ENCODE measurements around the gene EEF2K. TPM values are rescaled to one million over a fixed set of nuclear protein-coding genes. Genes with fewer than 3 reads are reported as not detected.
A peak's percentile ranks its signal among the peaks of the same experiment; 100 is the strongest.
"Not testable (repeated sequence)": the region's sequence is repeated elsewhere in the genome, so short reads cannot be mapped to it uniquely, and the experiment has no call there.

The EEF2K gene
- total RNA-seq, 4 donors from 2014 or later = 22.2 to 223 (median 50.1) TPM

GRCh38 chr16:22213801-22214200, 7.7 kb downstream of the EEF2K start:
- 97% methylated on average over 3 of the region's 3 CpGs; no CpG with 5 or more reads in 1 of the 2 donors for WGBS, 2 donors (ENCODE audit: low coverage in 1 of 2)
- DNase-seq = no peak
- Histone ChIP-seq H3K27me3 (no peaks in the 10 kb centered on the region), H3K36me3 (no peaks in the 10 kb centered on the region), H3K4me1 (peaks cover 16 to 56% (median 25%) of the 10 kb centered on the region in 4 donors), H3K27ac (peak overlapping the region in 3 of 4 donors; percentile 74 to 85 (median 81)), H3K9me3 (no peaks in the 10 kb centered on the region), H3K4me3 (no peak overlapping the region)
- in situ Hi-C loops (cut with MboI; ENCODE audit: low pct_ligation_motif_present in 1 of 4, low pct_unique_long_range_greater_than_20kb in 1 of 4, low sequenced_read_pairs in 3 of 4) (no loop called here), intact Hi-C loops (cut with DNase I; ENCODE audit: low total_unique reads) (no loop called here)
- no peak for TF ChIP-seq CTCF (IDR thresholded peaks at IDR 0.05)
- no peak for TF ChIP-seq POLR2AphosphoS5 (IDR thresholded peaks at IDR 0.05)
- no peak for TF ChIP-seq POLR2A (IDR thresholded peaks at IDR 0.05)
- TF ChIP-seq EP300 (IDR thresholded peaks at IDR 0.05; ENCODE audit: low read depth) = no peak

GRCh38 chr16:22214402-22214801, 8.3 kb downstream of the EEF2K start:
- Histone ChIP-seq H3K36me3 (no peaks in the 10 kb centered on the region), H3K4me3 (no peak overlapping the region), H3K27me3 (no peaks in the 10 kb centered on the region), H3K27ac (peak overlapping the region in 1 of 4 donors; percentile 81), H3K9me3 (no peaks in the 10 kb centered on the region), H3K4me1 (peaks cover 13 to 56% (median 26%) of the 10 kb centered on the region in 4 donors)
- in situ Hi-C loops (cut with MboI; ENCODE audit: low pct_ligation_motif_present in 1 of 4, low pct_unique_long_range_greater_than_20kb in 1 of 4, low sequenced_read_pairs in 3 of 4) = no loop called here
- no peak for DNase-seq
- TF ChIP-seq POLR2A (IDR thresholded peaks at IDR 0.05) (no peak), POLR2AphosphoS5 (IDR thresholded peaks at IDR 0.05) (no peak), CTCF (IDR thresholded peaks at IDR 0.05) (no peak), EP300 (IDR thresholded peaks at IDR 0.05; ENCODE audit: low read depth) (no peak)
- intact Hi-C loops (cut with DNase I; ENCODE audit: low total_unique reads) = no loop called here
- 92 to 100% methylated on average over 2 of the region's 2 CpGs for WGBS, 2 donors (ENCODE audit: low coverage in 1 of 2)

GRCh38 chr16:22214889-22215288, 8.8 kb downstream of the EEF2K start:
- Histone ChIP-seq H3K4me3 (no peak overlapping the region), H3K27ac (no peak overlapping the region), H3K9me3 (no peaks in the 10 kb centered on the region), H3K27me3 (no peaks in the 10 kb centered on the region), H3K36me3 (no peaks in the 10 kb centered on the region), H3K4me1 (peaks cover 10 to 56% (median 29%) of the 10 kb centered on the region in 4 donors)
- no peak for DNase-seq
- in situ Hi-C loops (cut with MboI; ENCODE audit: low pct_ligation_motif_present in 1 of 4, low pct_unique_long_range_greater_than_20kb in 1 of 4, low sequenced_read_pairs in 3 of 4) (no loop called here), intact Hi-C loops (cut with DNase I; ENCODE audit: low total_unique reads) (no loop called here)
- 88 to 93% methylated on average over 3 of the region's 3 CpGs for WGBS, 2 donors (ENCODE audit: low coverage in 1 of 2)
- TF ChIP-seq POLR2A (IDR thresholded peaks at IDR 0.05) (no peak), POLR2AphosphoS5 (IDR thresholded peaks at IDR 0.05) (no peak), EP300 (IDR thresholded peaks at IDR 0.05; ENCODE audit: low read depth) (no peak), CTCF (IDR thresholded peaks at IDR 0.05) (no peak)

- Histone ChIP-seq H3K27ac (peak overlapping the region in 2 of 4 donors; percentile 20 to 27), H3K9me3 (no peaks in the 10 kb centered on the region), H3K36me3 (no peaks in the 10 kb centered on the region), H3K27me3 (no peaks in the 10 kb centered on the region), H3K4me1 (peaks cover 3 to 57% (median 27%) of the 10 kb centered on the region in 4 donors), H3K4me3 (no peak overlapping the region)
- no peak for TF ChIP-seq EP300 (IDR thresholded peaks at IDR 0.05; ENCODE audit: low read depth)
- TF ChIP-seq POLR2A (IDR thresholded peaks at IDR 0.05) = no peak
- TF ChIP-seq CTCF (IDR thresholded peaks at IDR 0.05) = no peak
- TF ChIP-seq POLR2AphosphoS5 (IDR thresholded peaks at IDR 0.05) = no peak
- DNase-seq = no peak
- in situ Hi-C loops (cut with MboI; ENCODE audit: low pct_ligation_motif_present in 1 of 4, low pct_unique_long_range_greater_than_20kb in 1 of 4, low sequenced_read_pairs in 3 of 4) = no loop called here
- 75 to 90% methylated on average over 5 to 9 of the region's 9 CpGs for WGBS, 2 donors (ENCODE audit: low coverage in 1 of 2)
- intact Hi-C loops (cut with DNase I; ENCODE audit: low total_unique reads) = no loop called here
These were observed 10.2 kb downstream of the EEF2K start for GRCh38 chr16:22216191-22216831.

GRCh38 chr16:22216832-22217225, 10.8 kb downstream of the EEF2K start:
- intact Hi-C loops (cut with DNase I; ENCODE audit: low total_unique reads); H3K4me3 ChIP-seq; H3K9me3 ChIP-seq; H3K27me3 ChIP-seq; in situ Hi-C loops (cut with MboI; ENCODE audit: low pct_ligation_motif_present in 1 of 4, low pct_unique_long_range_greater_than_20kb in 1 of 4, low sequenced_read_pairs in 3 of 4); DNase-seq; H3K36me3 ChIP-seq: not testable (repeated sequence)
- WGBS, 2 donors (ENCODE audit: low coverage in 1 of 2) = 87 to 95% methylated on average over 3 to 7 of the region's 7 CpGs
- H3K27ac ChIP-seq = peak overlapping the region in 2 of 4 donors; percentile 20 to 27
- H3K4me1 ChIP-seq = peaks cover 2 to 55% (median 24%) of the 10 kb centered on the region in 4 donors
